ENCODE measurements around the gene ZNF782. TPM values are rescaled to one million over a fixed set of nuclear protein-coding genes. Genes with fewer than 3 reads are reported as not detected.
A peak's percentile ranks its signal among the peaks of the same experiment; 100 is the strongest.
"Not testable (repeated sequence)": the region's sequence is repeated elsewhere in the genome, so short reads cannot be mapped to it uniquely, and the experiment has no call there.

The ZNF782 gene
- 1 to 10 TPM in 1 of 2 donors, under 1 TPM in 1; 0.92 to 1.1 TPM for polyA plus RNA-seq

DNA sequence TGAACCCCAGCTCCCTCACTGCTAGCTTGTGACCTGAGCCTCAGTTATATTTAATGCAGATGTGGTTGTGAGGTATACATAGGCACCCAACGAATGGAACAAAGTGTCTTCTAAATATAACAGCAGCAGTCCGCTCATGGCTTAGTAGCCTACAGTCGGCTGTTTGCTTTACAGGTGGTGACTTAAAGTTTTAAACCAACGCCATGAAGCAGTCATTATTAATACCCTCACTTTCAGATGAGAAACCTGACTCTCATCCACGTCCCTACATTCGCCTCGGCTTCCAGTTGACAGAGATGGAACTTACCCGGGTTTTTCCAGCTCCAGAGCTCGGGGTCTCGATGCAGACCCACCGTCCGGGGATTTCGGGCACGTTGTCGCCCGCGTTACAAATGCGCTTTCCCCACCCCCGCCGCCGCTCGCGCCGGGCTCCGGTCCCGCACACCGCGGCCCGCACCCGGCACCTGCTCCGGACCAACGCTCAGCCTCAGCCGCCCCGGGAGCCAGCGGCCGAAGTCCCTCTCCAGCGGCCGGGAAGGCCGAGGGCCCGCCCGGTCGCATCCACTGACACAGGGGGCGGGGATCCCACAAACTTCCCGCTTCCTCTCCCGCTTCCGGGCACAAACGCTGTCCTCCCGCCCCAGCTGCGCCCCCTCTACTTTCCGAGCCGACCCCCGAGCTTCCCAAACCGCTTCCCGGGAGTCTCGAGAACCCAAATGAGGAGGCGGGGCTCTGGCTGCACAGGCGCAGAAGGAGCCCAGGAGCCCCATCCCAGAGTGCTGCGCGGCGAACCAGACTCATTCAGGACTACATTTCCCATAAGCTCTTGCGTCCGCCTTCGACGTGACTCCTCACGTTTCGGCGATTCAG is at the start of gene ZNF782:
Gene ZNF782 (minus strand): TSS at position 734 of the 870 bp plus-strand sequence. CDS start 2,553 bp downstream, outside the sequence.
- 0 to 1% methylated on average over 67 of the region's 67 CpGs for whole genome bisulfite sequencing, 2 donors
- Histone ChIP-seq H3K4me1 (ENCODE audit: control insufficient read depth in 2 of 2, insufficient read depth in 2 of 2, low read length in 1 of 2) (peaks cover 5 to 7% of the 10 kb centered on the region in 2 donors), H3K4me3 (ENCODE audit: low read depth in 1 of 2, low read length in 2 of 2) (peak within 1 kb of the TSS; percentile 78 to 83), H3K27me3 (ENCODE audit: control insufficient read depth in 1 of 2, insufficient read depth in 2 of 2, low read length in 2 of 2) (no peaks in the 10 kb centered on the region), H3K9me3 (ENCODE audit: control insufficient read depth in 2 of 2, insufficient read depth in 1 of 2, low read depth in 1 of 2, low read length in 1 of 2) (peaks cover 0 to 3% of the 10 kb centered on the region in 2 donors), H3K27ac (ENCODE audit: low read depth in 2 of 2, low read length in 1 of 2) (peak within 1 kb of the TSS; percentile 69 to 75), H3K36me3 (ENCODE audit: control insufficient read depth in 2 of 2, insufficient read depth in 2 of 2, low read length in 1 of 2) (no peaks in the 10 kb centered on the region)

DNA sequence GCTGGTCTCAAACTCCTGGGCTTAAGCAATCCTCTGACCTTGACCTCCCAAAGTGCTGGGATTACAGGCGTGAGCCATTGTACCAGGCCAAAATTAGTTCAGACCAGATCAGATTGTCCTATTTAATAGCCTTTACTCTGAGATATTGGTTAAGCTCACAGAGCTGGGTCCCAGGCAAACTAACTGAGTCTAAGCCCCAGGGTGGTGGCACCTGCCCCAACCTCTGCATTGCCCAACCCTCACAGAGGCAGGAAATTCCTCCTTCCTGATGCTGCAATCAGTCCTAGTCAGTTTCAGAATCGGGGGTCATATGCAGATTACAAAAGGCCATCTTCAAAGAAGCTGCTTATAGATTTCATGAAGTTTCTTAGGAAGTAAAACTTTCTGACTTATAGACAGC is 45.7 kb upstream of the ZNF782 start:
- H3K27me3 ChIP-seq (ENCODE audit: control insufficient read depth in 1 of 2, insufficient read depth in 2 of 2, low read length in 2 of 2); H3K36me3 ChIP-seq (ENCODE audit: control insufficient read depth in 2 of 2, insufficient read depth in 2 of 2, low read length in 1 of 2); H3K4me3 ChIP-seq (ENCODE audit: low read depth in 1 of 2, low read length in 2 of 2); H3K4me1 ChIP-seq (ENCODE audit: control insufficient read depth in 2 of 2, insufficient read depth in 2 of 2, low read length in 1 of 2); H3K27ac ChIP-seq (ENCODE audit: low read depth in 2 of 2, low read length in 1 of 2); H3K9me3 ChIP-seq (ENCODE audit: control insufficient read depth in 2 of 2, insufficient read depth in 1 of 2, low read depth in 1 of 2, low read length in 1 of 2): not testable (repeated sequence)
- 87 to 95% methylated on average over 1 of the region's 2 CpGs for WGBS, 2 donors

DNA sequence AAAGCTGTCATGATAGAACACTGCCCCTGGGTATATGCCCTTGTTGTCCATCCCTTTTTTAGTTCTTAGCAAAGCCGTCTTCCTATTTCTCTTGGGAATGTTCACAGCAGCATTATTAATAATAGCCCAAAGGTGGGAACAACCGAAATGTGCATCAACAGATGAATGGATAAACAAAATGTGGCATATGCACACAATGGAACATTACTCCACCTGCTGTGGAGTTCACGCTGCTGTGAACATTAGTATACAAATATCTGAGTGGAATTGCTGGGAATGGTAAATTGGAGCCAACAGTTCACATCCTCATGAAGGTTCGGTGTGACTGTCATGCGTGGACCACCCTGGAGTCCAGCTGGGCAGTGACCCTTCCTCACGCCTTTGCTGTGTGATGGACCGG is 37.8 kb upstream of the ZNF782 start:
- Histone ChIP-seq H3K4me1 (ENCODE audit: control insufficient read depth in 2 of 2, insufficient read depth in 2 of 2, low read length in 1 of 2) (peaks cover 0 to 3% of the 10 kb centered on the region in 2 donors), H3K27me3 (ENCODE audit: control insufficient read depth in 1 of 2, insufficient read depth in 2 of 2, low read length in 2 of 2) (no peaks in the 10 kb centered on the region), H3K27ac (ENCODE audit: low read depth in 2 of 2, low read length in 1 of 2) (no peak overlapping the region), H3K4me3 (ENCODE audit: low read depth in 1 of 2, low read length in 2 of 2) (no peak overlapping the region), H3K9me3 (ENCODE audit: control insufficient read depth in 2 of 2, insufficient read depth in 1 of 2, low read depth in 1 of 2, low read length in 1 of 2) (no peaks in the 10 kb centered on the region), H3K36me3 (ENCODE audit: control insufficient read depth in 2 of 2, insufficient read depth in 2 of 2, low read length in 1 of 2) (peaks cover 2 to 9% of the 10 kb centered on the region in 2 donors)
- 97% methylated on average over 7 of the region's 7 CpGs for WGBS, 2 donors

DNA sequence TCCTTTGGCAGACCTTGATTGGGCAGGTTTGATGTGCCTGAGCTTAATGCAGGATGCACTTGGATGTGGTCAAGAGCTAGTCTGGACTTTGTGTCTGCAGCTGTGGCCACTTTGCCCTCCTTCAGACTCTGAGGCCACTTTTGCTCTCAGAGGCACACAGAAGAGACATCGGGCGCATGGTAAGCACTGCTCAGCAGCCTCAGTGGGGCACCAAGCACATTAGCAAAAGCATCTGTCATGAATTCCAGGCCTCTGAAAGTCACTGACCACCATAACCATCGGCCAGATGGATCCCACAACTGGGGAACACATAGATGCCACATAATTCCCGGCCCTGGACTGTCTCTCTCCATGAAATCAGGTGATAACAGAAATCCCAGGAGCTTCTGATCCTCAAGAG is 34.3 kb upstream of the ZNF782 start:
- Histone ChIP-seq H3K36me3 (ENCODE audit: control insufficient read depth in 2 of 2, insufficient read depth in 2 of 2, low read length in 1 of 2) (peaks cover 0 to 3% of the 10 kb centered on the region in 2 donors), H3K4me3 (ENCODE audit: low read depth in 1 of 2, low read length in 2 of 2) (no peak overlapping the region), H3K9me3 (ENCODE audit: control insufficient read depth in 2 of 2, insufficient read depth in 1 of 2, low read depth in 1 of 2, low read length in 1 of 2) (no peaks in the 10 kb centered on the region), H3K27ac (ENCODE audit: low read depth in 2 of 2, low read length in 1 of 2) (no peak overlapping the region), H3K27me3 (ENCODE audit: control insufficient read depth in 1 of 2, insufficient read depth in 2 of 2, low read length in 2 of 2) (no peaks in the 10 kb centered on the region), H3K4me1 (ENCODE audit: control insufficient read depth in 2 of 2, insufficient read depth in 2 of 2, low read length in 1 of 2) (peaks cover 0 to 6% of the 10 kb centered on the region in 2 donors)
- 95% methylated on average over 4 of the region's 4 CpGs for WGBS, 2 donors

GRCh38 chr9:96885424-96885823 is 31.1 kb upstream of the ZNF782 start:
- H3K27me3 ChIP-seq (ENCODE audit: control insufficient read depth in 1 of 2, insufficient read depth in 2 of 2, low read length in 2 of 2): no peaks in the 10 kb centered on the region
- no peak overlapping the region for H3K27ac ChIP-seq (ENCODE audit: low read depth in 2 of 2, low read length in 1 of 2)
- no peaks in the 10 kb centered on the region for H3K9me3 ChIP-seq (ENCODE audit: control insufficient read depth in 2 of 2, insufficient read depth in 1 of 2, low read depth in 1 of 2, low read length in 1 of 2)
- no peak overlapping the region for H3K4me3 ChIP-seq (ENCODE audit: low read depth in 1 of 2, low read length in 2 of 2)
- peaks cover 0 to 6% of the 10 kb centered on the region in 2 donors for H3K4me1 ChIP-seq (ENCODE audit: control insufficient read depth in 2 of 2, insufficient read depth in 2 of 2, low read length in 1 of 2)
- no peaks in the 10 kb centered on the region for H3K36me3 ChIP-seq (ENCODE audit: control insufficient read depth in 2 of 2, insufficient read depth in 2 of 2, low read length in 1 of 2)

DNA sequence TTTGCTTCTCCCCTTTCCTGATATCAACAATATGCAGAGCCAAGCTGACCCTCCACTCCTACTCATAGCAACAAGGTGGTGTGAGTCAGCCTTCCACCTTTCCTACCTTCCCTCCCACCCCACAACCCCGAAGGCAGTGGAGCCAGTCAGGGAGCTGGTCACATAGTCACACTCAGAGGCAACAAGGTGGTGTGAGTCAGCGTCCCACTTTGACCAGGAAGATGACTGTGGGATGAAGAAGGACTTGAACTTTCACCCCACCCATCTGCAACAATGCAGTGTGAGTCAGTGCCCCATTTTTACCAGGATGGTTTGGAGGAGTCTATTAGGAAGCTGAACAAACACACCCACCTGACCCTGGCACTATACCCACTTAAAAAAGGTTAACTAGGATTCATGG is 30.1 kb upstream of the ZNF782 start:
- H3K27ac ChIP-seq (ENCODE audit: low read depth in 2 of 2, low read length in 1 of 2): peak overlapping the region; percentile 67 to 75

DNA sequence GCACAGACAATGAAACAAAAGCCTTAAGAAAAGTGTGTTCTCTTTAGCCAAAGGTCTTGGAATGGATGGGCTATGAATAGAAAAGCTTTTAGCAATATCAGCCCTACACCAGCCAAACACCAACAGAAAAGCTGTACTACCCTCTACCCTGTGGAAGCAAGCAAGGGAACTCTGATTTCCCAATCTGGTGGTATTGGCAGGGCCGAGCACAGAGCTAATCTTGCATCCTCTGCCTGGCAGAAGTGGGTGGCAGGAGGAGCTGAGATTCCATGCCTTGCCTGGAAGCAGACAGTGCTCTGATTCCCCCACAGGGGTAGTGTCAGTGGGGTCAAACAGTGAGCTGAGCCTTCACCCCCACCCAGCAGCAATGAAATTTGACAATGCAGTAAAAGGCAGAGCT is 29.6 kb upstream of the ZNF782 start:
- no peaks in the 10 kb centered on the region for H3K36me3 ChIP-seq (ENCODE audit: control insufficient read depth in 2 of 2, insufficient read depth in 2 of 2, low read length in 1 of 2)
- peak overlapping the region; percentile 67 to 75 for H3K27ac ChIP-seq (ENCODE audit: low read depth in 2 of 2, low read length in 1 of 2)
- WGBS, 2 donors: 83 to 88% methylated on average over 1 of the region's 1 CpG
- no peak overlapping the region for H3K4me3 ChIP-seq (ENCODE audit: low read depth in 1 of 2, low read length in 2 of 2)
- peaks cover 0 to 6% of the 10 kb centered on the region in 2 donors for H3K4me1 ChIP-seq (ENCODE audit: control insufficient read depth in 2 of 2, insufficient read depth in 2 of 2, low read length in 1 of 2)
- H3K27me3 ChIP-seq (ENCODE audit: control insufficient read depth in 1 of 2, insufficient read depth in 2 of 2, low read length in 2 of 2): no peaks in the 10 kb centered on the region
- no peaks in the 10 kb centered on the region for H3K9me3 ChIP-seq (ENCODE audit: control insufficient read depth in 2 of 2, insufficient read depth in 1 of 2, low read depth in 1 of 2, low read length in 1 of 2)

More for the DNA sequence above, 30.1 kb upstream of the ZNF782 start:
- 49 to 56% methylated on average over 2 of the region's 2 CpGs for WGBS, 2 donors
- Histone ChIP-seq H3K27me3 (ENCODE audit: control insufficient read depth in 1 of 2, insufficient read depth in 2 of 2, low read length in 2 of 2) (no peaks in the 10 kb centered on the region), H3K4me1 (ENCODE audit: control insufficient read depth in 2 of 2, insufficient read depth in 2 of 2, low read length in 1 of 2) (peaks cover 0 to 6% of the 10 kb centered on the region in 2 donors), H3K36me3 (ENCODE audit: control insufficient read depth in 2 of 2, insufficient read depth in 2 of 2, low read length in 1 of 2) (no peaks in the 10 kb centered on the region), H3K9me3 (ENCODE audit: control insufficient read depth in 2 of 2, insufficient read depth in 1 of 2, low read depth in 1 of 2, low read length in 1 of 2) (no peaks in the 10 kb centered on the region), H3K4me3 (ENCODE audit: low read depth in 1 of 2, low read length in 2 of 2) (no peak overlapping the region)

DNA sequence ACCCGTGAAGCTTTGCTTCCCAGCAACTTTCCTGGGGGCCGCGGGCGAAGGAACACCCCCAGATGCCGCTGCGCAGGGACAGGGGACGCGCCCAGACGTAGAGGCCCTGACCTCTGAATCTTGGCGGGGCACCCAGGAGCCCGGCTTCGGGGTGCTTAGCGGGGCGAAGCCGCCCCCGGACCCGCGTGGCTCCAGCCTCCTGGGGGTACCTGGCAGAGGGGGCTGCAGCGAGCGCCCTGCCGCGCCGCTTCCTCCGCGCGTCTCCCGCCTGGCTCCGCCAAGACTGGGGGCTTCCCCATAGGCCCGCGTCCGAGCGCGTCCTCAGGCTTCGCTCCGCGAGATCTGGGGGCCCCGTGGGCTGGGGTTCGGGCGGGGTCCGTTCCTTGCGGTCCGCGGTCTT is 23.0 kb upstream of the ZNF782 start:
- 6 to 13% methylated on average over 40 to 43 of the region's 43 CpGs for WGBS, 2 donors
- Histone ChIP-seq H3K4me3 (ENCODE audit: low read depth in 1 of 2, low read length in 2 of 2) (peak overlapping the region in 1 of 2 donors; percentile 22), H3K27me3 (ENCODE audit: control insufficient read depth in 1 of 2, insufficient read depth in 2 of 2, low read length in 2 of 2) (peaks cover 0 to 8% of the 10 kb centered on the region in 2 donors)

DNA sequence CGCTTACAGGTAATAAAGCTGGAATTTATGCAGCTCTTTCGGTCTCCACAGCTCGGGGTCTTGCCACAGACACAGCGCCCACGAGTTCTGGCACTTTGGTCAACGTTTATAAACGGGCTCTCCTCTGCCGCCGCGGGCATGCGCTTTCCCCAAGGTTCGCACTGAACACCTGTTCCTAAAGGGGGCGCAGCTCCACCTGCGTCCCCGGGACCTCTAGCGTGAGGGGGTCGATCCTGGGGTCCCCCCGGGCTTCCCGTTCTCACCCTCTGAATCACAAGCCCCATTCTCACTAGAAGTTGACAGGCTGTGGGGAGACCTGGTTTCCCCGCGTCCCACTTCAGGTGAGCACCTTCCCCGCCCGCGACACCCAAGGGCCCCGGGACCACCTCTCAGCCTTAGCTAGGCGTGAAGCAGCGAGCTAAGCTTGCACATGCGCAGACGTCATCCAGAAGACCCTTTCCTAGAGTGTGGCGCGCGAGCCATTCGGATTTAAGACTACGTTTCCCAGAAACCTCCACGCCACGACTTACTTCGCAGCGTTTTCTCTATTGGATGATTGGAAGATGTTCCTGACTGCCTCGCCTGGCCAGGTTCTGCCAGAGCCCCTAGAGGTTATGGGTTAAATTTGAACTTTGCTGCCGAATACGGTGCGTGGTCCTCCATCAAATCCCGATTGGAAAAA is 21.3 kb upstream of the ZNF782 start:
- whole genome bisulfite sequencing, 2 donors: 1% methylated on average over 43 of the region's 43 CpGs
- no peaks in the 10 kb centered on the region for H3K36me3 ChIP-seq (ENCODE audit: control insufficient read depth in 2 of 2, insufficient read depth in 2 of 2, low read length in 1 of 2)
- peak overlapping the region; percentile 86 to 94 for H3K27ac ChIP-seq (ENCODE audit: low read depth in 2 of 2, low read length in 1 of 2)
- peak overlapping the region; percentile 49 to 67 for H3K4me3 ChIP-seq (ENCODE audit: low read depth in 1 of 2, low read length in 2 of 2)
- H3K9me3 ChIP-seq (ENCODE audit: control insufficient read depth in 2 of 2, insufficient read depth in 1 of 2, low read depth in 1 of 2, low read length in 1 of 2): peaks cover 0 to 4% of the 10 kb centered on the region in 2 donors
- peaks cover 0 to 8% of the 10 kb centered on the region in 2 donors for H3K27me3 ChIP-seq (ENCODE audit: control insufficient read depth in 1 of 2, insufficient read depth in 2 of 2, low read length in 2 of 2)
- H3K4me1 ChIP-seq (ENCODE audit: control insufficient read depth in 2 of 2, insufficient read depth in 2 of 2, low read length in 1 of 2): peaks cover 0 to 4% of the 10 kb centered on the region in 2 donors

More for the DNA sequence above, 23.0 kb upstream of the ZNF782 start:
- Histone ChIP-seq H3K4me1 (ENCODE audit: control insufficient read depth in 2 of 2, insufficient read depth in 2 of 2, low read length in 1 of 2) (peaks cover 0 to 4% of the 10 kb centered on the region in 2 donors), H3K9me3 (ENCODE audit: control insufficient read depth in 2 of 2, insufficient read depth in 1 of 2, low read depth in 1 of 2, low read length in 1 of 2) (peaks cover 0 to 4% of the 10 kb centered on the region in 2 donors), H3K36me3 (ENCODE audit: control insufficient read depth in 2 of 2, insufficient read depth in 2 of 2, low read length in 1 of 2) (no peaks in the 10 kb centered on the region), H3K27ac (ENCODE audit: low read depth in 2 of 2, low read length in 1 of 2) (no peak overlapping the region)

All from esophagus (tissue), 2 donors.